Stimulated activated CD4-positive, alpha-beta T cell treated with anti-CD3 and anti-CD28 coated beads, Interleukin-15, amount 100 ng/mL, for 24 hours (primary cell): ENCODE measurements around the gene ELF2.
"Not testable (repeated sequence)": the region's sequence is repeated elsewhere in the genome, so short reads cannot be mapped to it uniquely, and the experiment has no call there.

Source experiments
- DNase-seq: peaks from one replicate; pipeline ENCODE4 v3.0.0-alpha.2; 2020

The ELF2 gene

DNA sequence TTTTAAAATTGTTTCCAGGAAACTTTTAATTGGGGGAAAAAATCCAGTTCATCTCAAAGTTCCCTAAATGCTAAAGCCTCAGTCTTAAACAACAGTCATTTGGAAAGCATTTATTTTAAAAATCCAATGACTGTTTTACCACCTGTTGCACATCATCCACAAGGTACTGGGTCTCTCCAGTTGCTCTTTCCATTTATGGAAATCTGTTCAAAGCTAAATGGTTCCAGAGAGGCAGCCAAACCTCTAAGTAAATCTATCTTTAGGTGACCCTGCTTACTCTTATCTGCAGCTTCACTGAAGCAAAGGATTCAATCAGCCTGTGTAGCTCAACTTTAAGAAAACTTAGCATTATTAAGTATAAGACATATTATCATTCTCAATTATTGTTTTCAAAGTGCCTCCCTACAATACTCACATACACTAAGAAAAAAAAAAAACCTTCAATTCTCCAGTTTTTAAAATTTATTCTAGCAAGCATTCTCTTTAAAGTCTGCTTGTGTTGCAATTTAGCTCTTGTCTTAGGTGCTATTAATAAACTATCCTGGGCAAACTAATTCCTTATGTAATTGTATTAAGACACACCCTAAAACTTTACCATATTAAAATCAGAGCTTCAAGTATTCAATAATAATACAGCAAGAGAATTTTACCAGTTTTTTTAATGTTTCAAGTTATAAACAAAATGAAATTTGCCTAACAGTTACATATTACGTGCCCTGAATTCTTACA is 100.8 kb downstream of the ELF2 start:
- no peak for DNase-seq

DNA sequence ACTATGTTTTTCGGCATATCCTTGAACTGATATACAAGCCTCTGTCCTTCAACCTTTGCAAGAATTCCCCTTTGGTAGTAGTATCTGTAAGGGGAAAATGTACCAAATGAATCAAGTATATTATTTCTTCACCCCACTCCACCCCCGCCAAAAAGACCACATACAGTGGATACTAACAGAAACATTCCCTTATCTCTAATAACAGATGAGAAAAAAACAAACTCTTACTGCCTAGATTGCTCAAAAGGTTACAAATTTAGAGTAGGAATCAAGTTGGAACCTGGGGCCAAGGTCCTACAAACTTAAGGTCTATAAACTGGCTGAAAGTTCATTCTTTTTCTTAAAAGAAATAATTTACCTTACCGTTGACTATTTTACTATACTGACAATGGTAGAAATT is 116.4 kb downstream of the ELF2 start:
- DNase-seq, result no peak

DNA sequence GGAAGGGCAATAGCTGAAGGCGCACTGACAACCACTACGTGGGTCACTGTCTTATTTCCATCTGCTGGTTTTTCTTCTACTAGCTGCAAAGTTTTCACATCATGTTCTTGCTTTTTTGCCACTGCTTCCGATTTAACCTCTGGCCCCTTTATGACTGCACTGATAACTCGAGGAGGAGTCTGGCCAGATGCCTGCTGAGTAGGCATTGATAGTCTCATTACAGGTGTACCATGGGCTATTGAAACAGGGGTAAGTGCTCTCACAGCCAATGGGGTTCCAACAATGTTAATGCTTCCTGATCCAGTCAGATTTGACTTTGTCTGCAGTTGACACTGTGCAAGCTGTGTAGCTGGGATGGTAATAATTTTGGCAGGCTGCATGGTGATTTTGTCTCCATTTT is 118.0 kb downstream of the ELF2 start:
- not testable (repeated sequence) for DNase-seq

DNA sequence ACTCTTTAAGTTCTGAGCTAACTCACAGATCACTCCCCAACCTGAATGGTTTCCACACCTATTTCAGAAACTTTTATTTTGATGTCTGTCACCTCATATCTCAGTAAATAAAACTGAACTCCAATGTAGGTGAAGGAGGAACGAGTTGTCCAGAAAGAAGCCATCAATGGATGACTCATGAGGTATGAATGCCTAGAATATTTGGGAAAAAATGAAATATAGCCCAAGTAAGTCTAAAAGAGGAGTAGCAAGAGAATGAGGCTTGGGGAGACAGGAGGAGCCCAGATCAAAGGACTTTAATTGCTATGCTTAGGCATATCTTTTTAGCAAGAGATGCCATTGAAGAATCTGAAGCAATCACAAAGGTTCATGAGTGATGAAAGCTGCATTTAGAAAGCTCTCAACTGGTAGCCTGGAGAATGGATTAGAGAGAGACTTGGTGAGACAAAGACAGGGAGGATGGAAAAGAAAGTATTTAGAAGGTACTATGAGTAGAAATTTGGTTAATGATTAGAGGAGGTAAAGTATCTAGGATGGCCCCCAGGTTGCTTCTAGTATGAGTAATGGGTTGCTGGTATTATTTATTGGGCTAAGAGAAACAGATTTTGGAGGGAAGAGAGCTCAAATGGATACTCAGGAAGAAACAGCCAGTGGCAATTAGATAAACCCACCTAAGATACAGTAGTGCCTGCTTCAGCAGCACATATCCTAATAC is 122.1 kb downstream of the ELF2 start:
- no peak for DNase-seq

DNA sequence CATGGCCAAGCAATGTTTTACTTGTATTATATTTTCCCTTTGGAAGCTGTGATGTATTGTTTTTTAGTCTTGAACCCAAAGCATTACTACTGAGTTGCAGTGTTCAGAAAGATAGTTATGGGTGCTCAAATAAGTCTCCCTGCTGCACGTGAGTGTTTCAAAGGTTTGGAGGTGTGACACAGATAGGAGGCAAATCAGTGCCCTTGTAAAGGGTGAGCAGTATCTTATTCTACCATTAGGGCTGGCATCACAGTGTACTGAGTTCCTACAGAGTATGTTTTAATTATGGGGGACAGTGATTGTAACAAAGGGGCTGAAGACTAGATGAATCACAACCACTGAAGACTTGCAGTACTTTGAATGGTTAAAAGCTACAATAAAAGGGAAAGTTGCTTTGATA is 123.1 kb downstream of the ELF2 start:
- DNase-seq, result no peak

DNA sequence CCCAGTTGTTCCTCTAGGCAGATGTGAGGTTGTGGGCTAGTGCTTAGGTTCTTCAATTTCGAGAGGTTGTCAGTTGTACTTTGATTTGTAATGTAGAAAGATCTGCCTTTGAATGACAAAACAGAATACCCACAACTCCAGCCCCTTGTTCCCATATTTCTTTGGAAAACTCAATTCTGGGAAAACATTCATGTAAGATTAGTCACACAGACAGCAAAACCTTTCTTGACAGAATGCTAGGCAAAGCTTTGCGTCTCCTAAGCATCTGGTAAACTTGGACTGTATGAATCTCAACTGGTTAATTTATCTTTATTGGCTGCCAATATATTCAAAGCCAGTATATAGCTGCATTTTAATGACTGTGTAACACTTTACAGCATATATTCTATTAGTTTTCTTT is 126.6 kb downstream of the ELF2 start:
- no peak for DNase-seq

DNA sequence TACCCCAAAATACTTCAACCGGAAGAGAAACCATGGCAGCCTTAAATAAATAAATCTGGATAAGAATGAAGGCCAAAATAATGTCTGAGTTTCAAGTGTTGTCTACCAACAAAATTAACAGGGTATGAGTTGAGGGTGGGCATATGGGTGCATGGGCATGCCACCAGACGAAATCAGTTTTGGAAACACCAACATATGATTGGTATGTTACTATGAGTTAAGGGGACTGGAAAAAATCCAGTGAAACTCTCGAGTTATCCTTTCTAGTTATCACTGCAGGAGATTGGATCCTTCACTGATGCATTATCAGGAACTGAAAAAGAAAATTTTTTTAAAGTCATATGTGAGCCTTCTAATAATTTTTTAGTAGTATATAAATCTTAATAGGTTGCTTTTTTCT is 129.0 kb downstream of the ELF2 start:
- DNase-seq, result no peak

DNA sequence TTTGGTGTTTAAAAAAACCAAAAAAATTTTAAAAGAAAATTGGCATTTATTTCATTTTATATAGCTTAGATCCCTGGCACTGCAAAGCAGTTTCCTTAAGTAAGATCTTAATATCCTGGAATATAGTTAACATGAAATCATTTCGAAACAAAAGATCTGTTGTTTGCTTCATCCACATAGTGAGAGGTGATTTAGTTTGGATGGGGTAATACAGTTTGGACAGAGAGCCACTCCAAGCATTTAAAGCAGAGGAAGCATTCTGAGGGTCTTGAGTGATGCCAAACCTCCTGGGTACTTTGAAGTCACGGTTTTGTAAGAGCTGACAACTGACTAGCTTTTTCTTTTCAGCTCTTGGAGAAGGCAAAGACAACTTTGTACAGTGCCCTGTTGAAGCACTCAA is 132.7 kb downstream of the ELF2 start:
- no peak for DNase-seq

DNA sequence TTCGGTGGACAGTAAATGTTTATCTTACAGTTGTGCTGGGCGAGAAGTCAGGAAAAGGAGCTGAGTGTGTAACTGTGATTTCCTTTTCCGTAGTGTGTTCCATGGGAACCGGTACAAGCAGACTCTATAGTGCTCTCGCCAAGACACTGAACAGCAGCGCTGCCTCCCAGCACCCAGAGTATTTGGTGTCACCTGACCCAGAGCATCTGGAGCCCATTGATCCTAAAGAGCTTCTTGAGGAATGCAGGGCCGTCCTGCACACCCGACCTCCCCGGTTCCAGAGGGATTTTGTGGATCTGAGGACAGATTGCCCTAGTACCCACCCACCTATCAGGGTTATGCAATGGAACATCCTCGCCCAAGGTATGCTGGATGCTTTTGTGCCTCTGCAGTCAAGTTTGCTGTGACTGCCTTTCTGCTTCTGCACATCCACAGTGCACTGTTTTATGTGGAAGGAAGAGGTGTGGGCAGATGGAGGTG is 134.0 kb downstream of the ELF2 start:
- DNase-seq, result no peak

DNA sequence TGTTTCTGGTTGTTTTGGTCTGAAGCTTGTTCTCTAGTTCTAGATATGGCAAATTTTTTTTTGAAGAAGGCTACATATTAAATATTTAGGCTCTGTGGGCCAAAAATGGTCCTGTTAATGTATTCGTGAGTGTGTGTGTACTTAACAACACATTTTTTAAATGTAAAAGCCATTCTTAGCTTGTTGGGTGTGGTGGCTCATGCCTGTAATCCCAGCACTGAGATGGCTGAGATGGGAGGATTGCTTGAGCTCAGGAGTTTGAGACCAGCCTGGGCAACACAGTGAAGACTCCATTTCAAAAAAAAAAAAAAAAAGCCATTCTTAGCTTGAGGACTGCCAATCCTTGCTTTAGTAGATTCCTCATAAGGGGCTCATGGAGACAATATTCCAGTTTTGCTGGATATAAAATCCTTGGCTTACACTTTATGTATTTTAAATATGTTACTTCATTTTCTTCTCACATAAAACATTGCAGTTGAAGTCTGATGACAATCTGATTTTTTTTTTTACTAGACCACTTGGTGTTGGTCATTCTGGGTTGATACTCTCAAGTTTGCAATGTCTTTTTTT is 138.1 kb downstream of the ELF2 start:
- no peak for DNase-seq

DNA sequence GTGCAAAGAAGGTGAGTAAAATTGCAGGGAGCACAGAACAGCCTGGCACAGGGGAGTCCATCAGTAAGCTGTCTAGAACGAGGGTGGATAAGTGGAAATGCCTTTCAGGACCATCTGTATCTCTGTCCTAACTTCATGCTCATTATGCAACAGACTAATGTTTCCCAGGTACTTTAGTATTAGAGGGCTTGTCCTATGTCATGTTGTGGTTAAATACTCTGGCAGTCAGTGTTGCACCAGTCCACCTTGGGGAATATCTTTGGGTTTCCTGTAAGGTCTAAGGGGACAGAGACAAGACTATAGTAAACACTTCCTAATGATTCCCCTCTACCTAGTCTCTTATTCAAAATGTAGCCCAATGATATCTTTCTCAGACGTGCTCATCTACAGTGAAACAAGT is 140.1 kb downstream of the ELF2 start:
- no peak for DNase-seq

DNA sequence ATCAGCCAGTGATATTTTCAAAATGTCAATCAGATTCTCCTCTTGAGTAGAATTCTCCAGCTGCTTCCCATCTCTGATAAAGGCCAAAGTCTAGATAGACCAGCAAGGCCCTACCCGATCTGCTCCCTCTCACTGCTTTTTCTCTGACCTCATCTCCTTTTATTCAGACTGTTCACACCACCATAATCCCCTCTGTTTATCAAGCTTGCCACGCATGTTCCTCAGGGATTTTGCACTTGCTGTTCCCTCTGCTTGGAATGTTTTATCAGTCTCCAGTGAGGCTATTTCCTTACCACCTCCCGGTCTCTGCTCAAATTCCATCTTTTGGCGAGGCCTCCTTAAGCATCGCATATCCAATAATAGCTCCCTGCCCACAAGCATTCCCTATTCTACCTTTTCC is 141.4 kb downstream of the ELF2 start:
- no peak for DNase-seq

DNA sequence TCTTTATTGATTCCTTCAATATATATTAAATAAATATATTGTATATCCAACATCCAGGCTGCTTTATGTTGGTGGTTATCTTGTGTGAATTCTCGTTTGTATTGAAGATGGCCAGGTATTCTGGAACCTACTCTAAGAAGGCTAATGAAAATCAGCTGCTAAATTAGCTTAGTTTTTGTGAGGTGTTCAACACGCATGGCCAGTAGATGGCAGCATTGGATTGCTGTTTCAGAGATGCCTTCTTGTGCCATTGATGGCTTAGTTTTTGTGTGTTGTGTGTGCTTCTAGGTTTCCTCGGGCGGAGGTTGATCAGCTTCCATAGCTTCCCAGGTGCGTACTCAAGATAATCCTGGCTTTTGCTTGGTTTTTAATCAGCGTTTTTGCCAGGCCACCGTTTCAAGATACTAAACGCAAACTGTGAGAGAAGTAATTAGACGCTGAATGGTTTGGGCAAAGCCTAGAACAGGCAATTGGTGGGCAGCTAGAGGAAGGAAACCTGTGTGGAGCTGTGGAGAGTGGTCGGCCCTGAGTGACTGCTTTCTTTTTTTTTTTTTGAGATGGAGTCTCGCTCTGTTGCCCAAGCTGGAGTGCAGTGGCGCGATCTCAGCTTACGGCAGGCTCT is 146.3 kb downstream of the ELF2 start:
- peak; percentile 73 for DNase-seq

DNA sequence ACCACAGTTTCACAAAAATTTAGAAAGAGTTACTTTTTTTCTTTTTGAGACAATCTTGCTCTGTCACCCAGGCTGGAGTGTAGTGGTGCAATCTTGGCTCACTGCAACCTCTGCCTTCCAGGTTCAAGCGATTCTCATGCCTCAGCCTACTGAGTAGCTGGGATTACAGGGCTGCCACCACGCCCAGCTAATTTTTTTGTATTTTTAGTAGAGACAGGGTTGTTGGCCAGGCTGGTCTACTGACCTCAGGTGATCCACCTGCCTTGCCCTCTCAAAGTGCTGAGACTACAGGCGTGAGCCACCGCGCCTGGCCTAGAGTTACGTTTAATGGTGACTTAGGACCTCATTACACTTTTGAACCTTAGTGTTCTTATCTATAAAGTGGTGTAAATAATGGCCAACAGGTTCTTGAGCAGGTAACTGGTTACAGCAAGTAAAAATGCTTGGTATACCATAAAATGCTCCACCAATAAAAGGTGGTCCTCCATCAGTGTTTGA is 147.1 kb downstream of the ELF2 start:
- not testable (repeated sequence) for DNase-seq

DNA sequence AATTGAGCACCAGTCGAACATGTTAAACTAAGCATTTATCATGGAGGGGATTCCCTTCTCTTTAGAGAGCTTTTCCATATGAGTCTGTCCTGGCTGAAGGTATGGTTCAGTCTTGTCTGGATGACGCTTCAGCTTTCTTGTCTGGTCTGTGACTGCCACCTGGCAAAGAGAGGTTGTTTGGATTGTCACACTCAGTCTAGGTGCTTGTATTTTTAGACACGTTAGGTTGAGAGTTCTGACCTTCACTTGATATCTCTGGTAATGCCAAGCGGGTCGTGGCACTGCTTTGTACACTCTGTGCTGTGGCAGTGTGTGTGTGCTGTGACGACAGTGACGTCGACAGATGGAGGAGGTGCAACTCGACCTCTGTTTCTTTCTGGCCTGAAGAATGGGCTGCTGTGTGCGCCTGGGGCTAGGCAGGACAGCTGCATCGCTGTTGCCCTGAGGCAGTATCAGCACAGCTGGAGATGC is 148.8 kb downstream of the ELF2 start:
- no peak for DNase-seq

DNA sequence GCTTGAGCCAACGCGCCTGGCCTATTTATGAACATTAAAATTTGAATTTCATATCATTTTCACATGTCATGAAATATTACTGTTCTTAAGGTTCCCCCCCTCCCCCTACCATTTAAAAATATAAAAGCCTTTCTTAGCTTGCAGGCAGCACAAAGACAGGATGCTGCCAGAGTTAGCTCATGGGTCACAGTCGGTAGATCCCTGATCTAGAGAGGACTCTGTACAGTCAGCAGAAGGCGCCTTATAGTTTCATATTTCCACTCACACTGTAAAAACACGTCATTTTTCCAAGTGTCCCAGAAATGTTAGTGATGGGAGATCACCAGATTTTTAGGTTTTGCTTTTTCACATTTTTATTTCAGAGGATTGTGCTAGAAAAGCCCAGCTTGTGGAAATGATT is 149.2 kb downstream of the ELF2 start:
- DNase-seq, result no peak

DNA sequence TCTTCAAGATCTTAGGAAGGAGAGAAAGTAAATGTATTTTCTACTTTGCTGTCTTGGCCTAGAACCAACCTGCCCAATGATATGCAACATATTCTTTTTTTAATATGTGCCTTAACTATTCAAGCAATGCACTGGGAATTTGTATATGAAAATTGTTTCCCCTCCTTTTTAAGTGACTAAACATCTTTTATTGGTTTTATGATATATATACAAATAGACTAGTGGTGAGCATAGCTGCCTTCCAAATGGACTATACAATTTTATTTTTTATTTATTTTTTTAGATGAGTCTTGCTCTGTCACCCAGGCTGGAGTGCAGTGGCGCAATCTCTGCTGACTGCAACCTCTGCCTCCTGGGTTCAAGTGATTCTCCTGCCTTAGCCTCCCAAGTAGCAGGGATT is 151.2 kb downstream of the ELF2 start:
- DNase-seq, result no peak

DNA sequence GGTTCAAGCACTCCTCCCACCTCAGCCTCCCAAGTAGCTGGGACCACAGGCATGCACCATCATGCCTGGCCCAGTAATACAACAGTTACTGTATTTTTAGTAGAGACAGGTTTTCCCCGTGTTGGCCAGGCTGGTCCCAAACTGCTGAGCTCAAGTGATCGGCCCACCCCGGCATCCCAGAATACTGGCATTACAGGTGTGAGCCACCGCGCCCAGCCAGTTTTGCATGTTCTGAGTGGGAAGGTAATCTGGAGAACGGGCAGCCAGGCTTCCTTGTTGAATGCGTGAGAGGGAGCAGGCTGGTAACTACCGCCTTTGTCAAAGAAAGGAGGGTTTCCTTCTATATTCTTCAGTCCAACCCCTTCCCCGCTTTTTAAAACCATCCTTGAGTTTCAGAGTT is 152.3 kb downstream of the ELF2 start:
- no peak for DNase-seq

DNA sequence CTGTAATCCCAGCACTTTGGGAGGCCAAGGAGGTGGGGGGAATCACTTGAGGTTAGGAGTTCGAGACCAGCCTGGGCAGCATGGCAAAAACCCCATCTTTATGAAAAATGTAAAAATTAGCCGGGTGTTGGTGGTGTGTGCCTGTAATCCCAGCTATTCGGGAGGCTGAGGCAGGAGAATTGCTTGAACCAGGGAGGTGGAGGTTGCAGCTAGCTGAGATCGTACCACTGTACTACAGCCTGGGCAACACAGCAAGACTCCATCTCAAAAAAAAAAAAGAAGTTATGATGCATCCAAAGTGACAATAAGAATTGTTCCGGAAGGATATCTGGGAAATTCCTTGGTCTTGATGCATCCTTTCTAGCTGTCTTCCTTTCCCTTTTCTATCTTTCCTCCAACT is 154.2 kb downstream of the ELF2 start:
- no peak for DNase-seq

DNA sequence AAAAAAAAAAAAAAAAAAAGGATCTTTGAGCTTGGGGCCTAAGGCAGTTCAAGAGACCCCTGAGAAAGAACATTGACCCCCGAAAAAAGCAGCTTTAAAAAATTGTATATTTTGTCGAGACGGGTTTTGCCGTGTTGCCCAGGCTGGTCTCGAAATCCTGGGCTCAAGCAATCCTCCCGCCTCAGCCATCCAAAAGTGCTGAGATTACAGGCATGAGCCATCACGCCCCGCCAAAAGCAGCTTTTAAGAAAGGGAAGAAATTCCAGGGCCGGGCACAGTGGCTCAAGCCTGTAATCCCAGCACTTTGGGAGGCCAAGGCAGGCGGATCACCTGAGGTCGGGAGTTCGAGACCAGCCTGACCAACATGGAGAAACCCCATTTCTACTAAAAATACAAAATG is 155.9 kb downstream of the ELF2 start:
- not testable (repeated sequence) for DNase-seq

DNA sequence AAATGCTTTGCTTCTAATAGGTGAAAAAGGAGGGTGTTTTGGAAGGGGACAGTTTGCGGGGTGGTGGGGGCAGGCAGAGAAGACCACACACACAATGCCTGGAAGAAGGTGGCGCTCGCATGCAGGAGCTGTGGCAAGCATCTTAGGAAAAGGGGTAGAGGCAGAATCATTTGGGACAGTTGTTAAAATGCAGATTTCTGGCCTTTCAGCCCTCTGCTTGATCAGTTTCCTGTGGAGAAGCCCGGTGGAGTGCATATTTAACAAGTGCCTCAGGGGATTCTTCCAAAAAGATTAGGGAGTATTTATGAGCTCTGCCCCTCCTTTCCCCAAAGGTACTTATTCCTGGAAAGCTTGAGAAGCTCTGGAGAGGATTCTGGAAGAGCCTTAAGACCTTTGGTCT is 156.6 kb downstream of the ELF2 start:
- no peak for DNase-seq

DNA sequence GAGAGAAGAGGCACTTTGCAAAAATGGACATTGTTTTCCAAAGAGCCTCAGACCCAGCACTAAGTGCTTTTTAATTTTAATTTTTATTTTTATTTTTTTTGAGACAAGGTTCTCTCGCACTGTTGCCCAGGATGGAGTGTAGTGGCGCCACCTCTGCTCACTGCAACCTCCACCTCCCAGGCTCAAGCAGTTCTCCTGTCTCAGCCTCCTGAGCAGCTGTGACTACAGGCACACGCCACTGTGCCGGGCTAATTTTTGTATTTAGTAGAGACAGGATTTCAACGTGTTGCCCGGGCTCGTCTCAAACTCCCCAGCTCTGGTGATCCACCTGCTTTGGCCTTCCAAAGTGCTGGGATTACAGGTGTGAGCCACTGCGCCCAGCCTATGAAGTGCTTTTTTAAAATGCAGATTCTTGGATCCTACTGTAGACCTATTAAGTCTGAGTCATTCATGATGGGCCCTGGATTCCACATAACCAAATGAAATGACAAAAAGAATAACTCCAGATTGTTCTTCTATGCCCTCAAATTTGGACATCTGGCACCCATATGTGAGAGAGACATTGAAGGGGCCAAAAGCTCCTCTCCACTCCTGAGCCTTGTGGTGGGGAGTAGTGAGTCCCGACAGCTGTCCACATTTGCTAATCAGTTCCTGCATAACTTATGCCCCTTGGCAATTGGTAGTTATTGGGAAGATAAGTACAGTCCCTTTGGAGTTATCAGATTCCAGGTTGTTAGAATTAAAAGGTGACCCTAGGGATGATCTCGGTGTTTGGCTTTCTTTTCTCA is 157.9 kb downstream of the ELF2 start:
- DNase-seq, result no peak

DNA sequence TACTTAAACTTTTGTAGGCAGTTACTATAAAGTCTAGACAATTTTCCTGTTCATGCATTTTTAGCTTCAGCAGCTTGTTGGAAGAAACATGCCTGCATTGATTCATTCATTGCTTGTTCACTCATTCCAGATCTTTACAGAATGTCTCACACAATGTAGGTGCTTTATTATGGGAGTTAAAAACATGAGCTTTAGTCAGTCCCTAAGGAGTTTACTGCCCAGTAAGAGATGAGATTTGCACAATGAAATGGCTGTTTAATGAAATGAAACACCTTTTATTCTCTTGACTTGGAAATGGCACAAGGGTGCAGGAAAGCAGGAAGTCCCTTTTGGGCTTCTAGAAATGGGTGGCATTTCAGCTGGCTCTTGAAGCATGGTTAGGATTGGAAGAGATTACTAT is 158.5 kb downstream of the ELF2 start:
- no peak for DNase-seq
